IPS-15b (cell line): ENCODE results near the gene SERPINB6.

Experiments
- H3K27me3 ChIP-seq: one replicate; pipeline ENCODE4 v1.6.1; 2013; ENCODE audit warnings: low read length; ENCODE audit not compliant: control insufficient read depth, insufficient read depth
- H3K36me3 ChIP-seq: one replicate; pipeline ENCODE4 v1.6.1; 2013; ENCODE audit warnings: low read length; ENCODE audit not compliant: control insufficient read depth, insufficient read depth
- H3K4me1 ChIP-seq: one replicate; pipeline ENCODE4 v1.6.1; 2013; ENCODE audit warnings: mild to moderate bottlenecking, low read length; ENCODE audit not compliant: control insufficient read depth, insufficient read depth
- H3K4me3 ChIP-seq: one replicate; pipeline ENCODE4 v1.5.1; 2013; ENCODE audit warnings: low read depth, low read length
- H3K9ac ChIP-seq: one replicate; pipeline ENCODE4 v1.6.1; 2013; ENCODE audit warnings: low read depth, mild to moderate bottlenecking, low read length
- H3K9me3 ChIP-seq: one replicate; pipeline ENCODE4 v1.6.1; 2013; ENCODE audit warnings: mild to moderate bottlenecking, low read length; ENCODE audit not compliant: control insufficient read depth, insufficient read depth

SERPINB6 gene

DNA sequence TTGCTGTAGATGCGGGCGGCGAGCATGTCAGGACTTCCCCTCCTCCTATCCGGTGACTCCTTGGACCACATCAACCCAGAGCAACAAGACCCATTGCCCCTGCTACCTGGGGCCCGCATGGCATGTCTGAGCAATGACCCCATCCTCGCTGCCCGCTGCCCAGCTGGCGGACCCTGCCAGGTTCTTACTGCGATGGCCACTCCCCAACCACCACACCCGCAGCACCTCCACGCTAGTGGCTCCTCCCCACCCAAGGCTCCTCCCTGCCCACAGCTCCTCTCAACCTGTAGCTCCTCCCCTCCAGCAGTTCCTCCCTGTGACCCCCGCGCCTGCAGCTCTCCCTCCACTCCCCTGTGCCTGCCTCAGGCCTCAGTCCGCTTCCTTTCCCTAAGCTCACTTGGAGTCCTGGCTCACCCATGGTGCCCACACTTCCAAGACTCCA is 50.7 kb downstream of the SERPINB6 start:
- Histone ChIP-seq H3K9me3 (no peaks in the 10 kb centered on the region), H3K4me3 (no peak overlapping the region), H3K36me3 (no peaks in the 10 kb centered on the region), H3K4me1 (peaks cover 28% of the 10 kb centered on the region), H3K9ac (no peak overlapping the region), H3K27me3 (no peaks in the 10 kb centered on the region)

DNA sequence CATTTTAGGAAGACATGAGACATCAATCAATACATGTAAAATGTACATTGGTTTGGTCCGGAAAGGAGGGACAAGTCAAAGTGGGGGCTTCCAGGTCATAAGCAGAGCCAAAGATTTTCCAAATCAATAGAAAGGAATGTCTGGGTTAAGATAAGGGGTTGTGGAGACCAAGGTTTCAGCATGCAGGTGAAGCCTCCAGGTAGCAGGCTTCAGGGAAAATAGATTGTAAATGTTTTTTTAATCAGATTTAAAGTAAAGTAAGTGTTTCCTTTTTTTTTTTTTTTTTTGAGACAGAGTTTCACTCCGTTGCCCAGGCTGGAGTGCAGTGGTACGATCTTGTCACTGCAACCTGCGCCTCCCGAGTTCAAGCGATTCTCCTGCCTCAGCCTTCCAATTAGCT is 51.5 kb downstream of the SERPINB6 start:
- H3K9me3 ChIP-seq = no peaks in the 10 kb centered on the region

DNA sequence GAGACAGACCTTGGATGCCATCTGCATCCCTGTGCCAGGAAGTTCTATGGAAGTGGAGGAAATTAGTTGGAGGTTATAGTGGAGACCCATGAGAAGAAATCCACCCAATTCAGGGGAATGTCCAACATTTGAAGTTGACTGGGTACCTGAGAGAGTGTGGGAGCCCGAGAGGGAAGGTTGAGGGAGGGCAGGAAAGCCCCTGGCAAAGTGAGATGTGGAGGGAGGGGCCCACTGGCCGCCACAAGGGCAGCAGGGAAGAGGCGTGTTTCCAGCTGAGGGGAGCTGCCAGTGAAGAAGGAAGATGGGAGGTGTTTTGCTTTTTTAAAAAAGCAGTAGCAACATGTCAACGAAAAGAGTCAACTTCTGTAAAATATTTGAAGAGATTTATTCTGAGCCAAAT is 52.0 kb downstream of the SERPINB6 start:
- Histone ChIP-seq H3K4me3 (no peak overlapping the region), H3K36me3 (no peaks in the 10 kb centered on the region), H3K9me3 (no peaks in the 10 kb centered on the region), H3K9ac (no peak overlapping the region), H3K27me3 (no peaks in the 10 kb centered on the region), H3K4me1 (peaks cover 28% of the 10 kb centered on the region)

More for the DNA sequence above, 51.5 kb downstream of the SERPINB6 start:
- Histone ChIP-seq H3K4me3 (no peak overlapping the region), H3K36me3 (no peaks in the 10 kb centered on the region), H3K4me1 (peaks cover 28% of the 10 kb centered on the region), H3K27me3 (no peaks in the 10 kb centered on the region), H3K9ac (no peak overlapping the region)

DNA sequence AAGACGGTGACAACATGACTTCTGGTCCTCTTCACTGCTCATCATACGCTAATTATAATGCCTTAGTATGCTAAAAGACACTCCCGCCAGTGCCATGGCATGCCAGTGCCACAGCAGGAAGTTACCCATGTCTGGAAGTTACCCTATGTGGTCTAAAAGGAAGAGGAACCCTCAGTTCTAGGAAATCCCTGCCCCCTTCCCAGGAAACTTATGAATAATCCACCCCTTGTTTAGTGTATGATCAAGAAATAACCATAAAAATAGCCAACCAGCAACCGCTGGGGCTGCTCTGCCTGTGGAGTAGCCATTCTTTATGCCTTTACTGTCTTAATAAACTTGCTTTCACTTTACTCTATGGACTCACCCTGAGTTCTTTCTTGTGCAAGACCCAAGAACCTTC is 52.4 kb downstream of the SERPINB6 start:
- Histone ChIP-seq H3K9ac (no peak overlapping the region), H3K9me3 (no peaks in the 10 kb centered on the region), H3K4me1 (peaks cover 24% of the 10 kb centered on the region), H3K4me3 (no peak overlapping the region), H3K36me3 (no peaks in the 10 kb centered on the region), H3K27me3 (no peaks in the 10 kb centered on the region)

DNA sequence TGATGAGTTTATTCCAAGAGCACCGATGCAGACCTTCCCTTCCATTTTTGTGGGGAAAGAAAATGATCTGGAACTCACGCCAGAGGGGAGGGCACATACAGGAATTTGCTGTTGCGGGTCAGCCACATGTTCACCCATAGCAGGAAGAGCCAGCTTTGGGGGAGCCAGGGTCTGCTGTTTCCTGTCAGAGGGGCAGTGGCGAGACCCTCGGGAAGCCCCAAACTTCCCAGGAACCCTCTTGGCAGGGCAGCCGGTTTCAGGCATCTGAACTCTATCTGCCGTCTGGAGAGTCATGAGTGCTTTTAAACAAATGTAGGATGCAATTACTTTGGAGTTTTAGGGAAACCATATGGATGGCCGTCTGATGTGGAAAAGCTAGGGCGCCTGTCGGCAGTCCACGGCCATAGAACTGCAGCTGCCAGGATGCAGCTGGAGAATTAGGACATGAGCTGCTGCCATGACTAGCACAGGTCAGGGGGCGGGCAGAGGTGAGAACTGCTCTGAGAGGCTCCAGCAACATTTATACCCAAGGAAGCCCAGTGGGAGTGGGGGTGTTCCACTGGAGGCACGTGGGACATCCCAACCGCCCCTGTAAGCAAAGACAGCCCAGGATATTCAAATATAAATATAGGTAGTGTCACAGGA is 53.4 kb downstream of the SERPINB6 start:
- Histone ChIP-seq H3K36me3 (no peaks in the 10 kb centered on the region), H3K27me3 (no peaks in the 10 kb centered on the region), H3K4me1 (peaks cover 20% of the 10 kb centered on the region), H3K9me3 (no peaks in the 10 kb centered on the region), H3K9ac (no peak overlapping the region), H3K4me3 (no peak overlapping the region)

DNA sequence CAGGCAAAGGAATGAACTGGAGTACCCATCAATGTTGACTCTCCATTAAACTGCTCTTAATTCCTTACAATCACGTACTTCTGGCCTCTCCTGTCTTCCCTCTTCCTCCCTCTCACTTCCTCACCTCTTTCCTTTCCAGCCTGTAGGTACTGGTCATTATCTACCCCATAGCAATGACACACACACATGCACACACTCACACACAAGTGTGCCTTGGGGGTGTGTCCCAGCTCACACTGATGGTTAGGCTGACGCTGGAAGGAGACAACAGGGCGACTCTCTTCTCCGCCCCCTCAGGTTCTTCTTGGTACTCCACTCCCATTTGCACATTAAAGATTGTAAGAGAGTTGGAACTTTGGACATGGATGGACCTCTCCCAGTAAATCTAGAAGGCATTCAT is 54.3 kb downstream of the SERPINB6 start:
- H3K27me3 ChIP-seq = no peaks in the 10 kb centered on the region
- H3K9me3 ChIP-seq = no peaks in the 10 kb centered on the region
- peak overlapping the region; percentile 13 for H3K4me3 ChIP-seq
- no peaks in the 10 kb centered on the region for H3K36me3 ChIP-seq
- H3K9ac ChIP-seq = no peak overlapping the region
- H3K4me1 ChIP-seq = peaks cover 17% of the 10 kb centered on the region

DNA sequence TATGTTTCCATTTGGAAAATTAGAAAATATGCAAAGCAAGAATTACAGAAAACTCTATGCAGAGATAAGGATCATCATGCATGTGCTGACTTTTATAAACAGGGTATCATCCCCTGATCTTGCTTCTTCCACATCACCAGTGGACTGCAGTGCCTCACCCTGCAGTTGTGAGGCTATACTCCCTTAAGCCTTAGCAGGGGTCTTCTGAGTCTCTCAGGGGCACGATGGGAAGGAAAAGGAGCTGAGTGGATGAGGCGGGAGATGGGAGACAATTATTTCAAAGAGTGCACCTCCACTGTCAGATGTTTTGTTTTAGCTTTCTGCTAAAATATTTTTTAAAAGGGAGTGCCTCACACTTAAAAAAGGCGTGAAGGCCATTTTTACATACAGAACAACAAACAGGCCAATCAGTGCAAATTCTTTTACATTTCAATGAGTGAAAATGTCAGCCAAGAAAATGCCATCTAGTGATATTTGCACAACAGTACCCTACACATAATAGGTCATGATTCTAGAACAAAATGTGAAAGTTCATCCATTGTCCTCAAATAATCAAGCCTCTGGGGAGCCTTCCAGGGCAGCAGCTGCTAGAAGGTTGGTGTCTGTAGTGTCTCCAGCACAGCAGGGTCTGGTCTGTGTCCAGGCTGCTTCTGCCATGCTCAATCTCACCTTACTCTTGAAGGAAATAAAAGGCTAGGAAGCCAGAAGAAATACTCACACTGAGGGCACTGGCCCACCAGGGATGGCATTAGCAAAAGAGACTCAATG is 55.0 kb downstream of the SERPINB6 start:
- Histone ChIP-seq H3K9ac (no peak overlapping the region), H3K4me3 (peak overlapping the region; percentile 13)

DNA sequence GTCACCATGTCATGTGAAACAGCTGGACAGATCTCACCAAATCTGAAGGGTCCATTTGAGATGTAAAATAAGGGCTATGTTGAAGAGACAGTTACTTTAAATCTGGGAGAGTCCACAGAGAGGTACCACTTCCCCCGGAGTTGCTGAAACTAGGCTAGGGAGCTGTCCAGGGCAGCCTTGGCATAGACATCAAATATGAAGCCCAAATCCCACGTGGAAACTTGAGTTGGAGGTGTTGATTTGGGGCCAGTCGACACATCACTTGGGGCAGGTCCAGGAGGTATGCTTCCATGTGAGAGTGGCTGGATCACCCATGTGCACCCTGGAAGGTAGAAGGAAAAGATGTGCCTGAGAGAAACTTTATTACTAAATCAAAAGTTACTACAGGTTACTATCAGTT is 56.2 kb downstream of the SERPINB6 start:
- Histone ChIP-seq H3K4me1 (peaks cover 10% of the 10 kb centered on the region), H3K4me3 (no peak overlapping the region), H3K27me3 (no peaks in the 10 kb centered on the region), H3K36me3 (no peaks in the 10 kb centered on the region), H3K9me3 (no peaks in the 10 kb centered on the region), H3K9ac (no peak overlapping the region)

More for the DNA sequence above, 55.0 kb downstream of the SERPINB6 start:
- Histone ChIP-seq H3K36me3 (no peaks in the 10 kb centered on the region), H3K4me1 (peaks cover 15% of the 10 kb centered on the region), H3K9me3 (no peaks in the 10 kb centered on the region), H3K27me3 (no peaks in the 10 kb centered on the region)

DNA sequence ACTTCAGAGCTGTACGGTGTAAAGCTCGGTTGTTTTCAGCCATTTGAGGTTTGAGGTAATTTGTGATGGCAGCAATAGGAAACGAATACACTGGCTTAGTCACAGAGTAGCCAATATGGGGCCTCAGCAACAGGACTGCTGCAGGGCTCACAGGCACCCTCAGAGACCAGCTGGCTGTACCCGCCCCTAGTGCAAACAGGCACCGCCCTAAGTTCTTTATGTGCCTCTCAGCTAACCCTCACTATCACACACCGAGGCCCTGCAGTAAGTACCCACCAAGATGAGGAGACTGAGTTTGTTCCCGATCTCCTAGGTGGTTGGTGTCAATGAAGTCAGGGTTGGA is 57.1 kb downstream of the SERPINB6 start:
- Histone ChIP-seq H3K4me3 (no peak overlapping the region), H3K27me3 (no peaks in the 10 kb centered on the region), H3K9ac (no peak overlapping the region), H3K36me3 (no peaks in the 10 kb centered on the region), H3K4me1 (peaks cover 16% of the 10 kb centered on the region), H3K9me3 (no peaks in the 10 kb centered on the region)

DNA sequence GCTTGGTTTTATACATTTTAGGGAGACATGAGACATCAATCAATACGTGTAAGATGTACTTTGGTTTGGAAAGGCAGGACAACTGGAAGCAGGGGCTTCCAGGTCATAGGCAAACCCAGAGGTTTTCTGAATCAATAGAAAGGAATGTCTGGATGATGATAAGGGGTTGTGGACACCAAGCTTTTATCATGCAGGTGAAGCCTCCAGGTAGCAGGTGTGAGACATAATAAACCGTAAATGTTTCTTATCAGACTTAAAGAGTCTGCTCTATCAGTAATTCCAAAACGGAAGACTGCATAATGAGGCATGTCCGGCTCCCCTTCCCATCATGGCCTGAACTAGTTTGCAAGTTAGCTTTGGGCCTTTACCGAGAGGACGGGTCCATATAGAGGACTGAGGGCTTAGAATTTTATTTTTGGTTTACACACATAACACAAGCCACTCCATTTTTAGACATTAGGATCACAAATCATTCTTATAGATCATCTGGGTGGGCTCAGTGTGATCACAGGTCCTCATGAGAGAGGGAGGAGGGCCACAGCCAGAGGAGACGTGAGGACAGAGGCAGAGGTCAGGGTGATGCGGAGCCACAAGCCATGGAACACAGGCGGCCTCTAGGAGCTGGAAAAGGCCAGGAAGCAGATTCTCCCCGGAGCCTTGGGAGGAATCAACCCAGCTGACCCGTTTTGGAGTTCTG is 57.6 kb downstream of the SERPINB6 start:
- Histone ChIP-seq H3K9me3 (no peaks in the 10 kb centered on the region), H3K4me3 (no peak overlapping the region), H3K27me3 (no peaks in the 10 kb centered on the region), H3K4me1 (peaks cover 18% of the 10 kb centered on the region), H3K36me3 (no peaks in the 10 kb centered on the region), H3K9ac (no peak overlapping the region)

DNA sequence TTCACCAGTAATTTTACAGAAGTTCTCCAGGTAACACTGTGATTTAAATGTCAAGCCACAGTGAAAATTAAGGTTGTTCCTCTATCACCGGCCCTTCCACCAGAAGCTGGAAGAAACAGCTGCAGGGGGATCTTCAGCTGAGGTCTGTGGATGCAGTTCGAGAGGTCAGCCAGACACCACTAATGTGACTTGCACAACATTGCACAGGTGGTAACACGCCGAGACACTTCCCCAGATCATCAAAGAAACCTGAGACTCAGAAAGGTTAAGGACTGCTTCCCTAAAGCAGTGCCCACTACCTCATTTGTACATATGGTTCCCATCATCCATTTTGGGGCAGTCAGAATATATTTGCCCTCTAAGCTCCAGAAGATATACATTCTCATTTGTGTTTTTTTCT is 60.2 kb downstream of the SERPINB6 start:
- H3K4me3 ChIP-seq = no peak overlapping the region
- no peak overlapping the region for H3K9ac ChIP-seq
- no peaks in the 10 kb centered on the region for H3K9me3 ChIP-seq
- peaks cover 13% of the 10 kb centered on the region for H3K4me1 ChIP-seq
- no peaks in the 10 kb centered on the region for H3K36me3 ChIP-seq
- H3K27me3 ChIP-seq = no peaks in the 10 kb centered on the region

DNA sequence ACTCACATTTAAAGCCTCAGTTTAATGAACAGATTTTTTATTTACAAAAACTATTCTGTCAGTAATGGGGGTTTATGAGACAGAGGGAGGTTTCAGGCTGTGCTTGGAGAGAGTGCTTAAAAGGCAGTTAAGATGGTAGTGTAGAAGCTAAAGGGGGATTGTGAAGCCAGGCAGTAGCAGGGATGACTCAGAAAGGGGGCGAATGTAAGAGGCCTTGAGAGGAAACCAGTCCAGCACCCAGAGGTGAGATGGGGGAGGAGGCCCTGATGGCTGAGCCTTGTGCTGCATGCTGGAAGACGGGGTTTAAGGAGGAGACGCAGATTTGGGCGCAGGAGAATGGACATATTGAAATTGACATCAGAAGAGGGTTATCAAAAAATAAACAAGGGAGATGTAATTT is 61.6 kb downstream of the SERPINB6 start:
- peaks cover 11% of the 10 kb centered on the region for H3K4me1 ChIP-seq
- H3K9me3 ChIP-seq = no peaks in the 10 kb centered on the region
- no peak overlapping the region for H3K4me3 ChIP-seq
- H3K36me3 ChIP-seq = no peaks in the 10 kb centered on the region
- no peak overlapping the region for H3K9ac ChIP-seq
- H3K27me3 ChIP-seq = no peaks in the 10 kb centered on the region
